Natural killer cell (primary cell): ENCODE measurements around the gene SLC25A24. TPM values are rescaled to one million over a fixed set of nuclear protein-coding genes. Genes with fewer than 3 reads are reported as not detected.
A peak's percentile ranks its signal among the peaks of the same experiment; 100 is the strongest.

Experiments
- ATAC-seq, 3 donors: fragments of 150-1000 bp in 2 of 3; fragments of 200-7000 bp in 1 of 3; cut with Tn5 transposase; 1 replicate in 1 of 3; 2 replicates in 2 of 3; pipeline ENCODE4 v1.10.0; 2021; ENCODE audit warnings: mild to moderate bottlenecking in 2 of 3, moderate library complexity in 2 of 3
- DNase-seq, 2 donors: peaks; one replicate each; pipeline versions ENCODE4 v3.0.0 to v3.0.0-alpha.2; 2013 to 2021; ENCODE audit warnings: mixed read lengths in 1 of 2
- H3K27ac ChIP-seq: one replicate; pipeline ENCODE4 v1.5.1; 2013; ENCODE audit warnings: mild to moderate bottlenecking, low read length
- H3K27me3 ChIP-seq: one replicate; pipeline ENCODE4 v1.6.1; 2013; ENCODE audit warnings: low read length; ENCODE audit not compliant: control insufficient read depth, insufficient read depth
- H3K36me3 ChIP-seq: one replicate; pipeline ENCODE4 v1.6.1; 2013; ENCODE audit warnings: low read length; ENCODE audit not compliant: control insufficient read depth, insufficient read depth
- H3K4me1 ChIP-seq: one replicate; pipeline ENCODE4 v1.6.1; 2013; ENCODE audit warnings: low read length; ENCODE audit not compliant: control insufficient read depth, insufficient read depth
- H3K4me3 ChIP-seq: one replicate; pipeline ENCODE4 v1.5.1; 2013; ENCODE audit warnings: low read length
- H3K9me3 ChIP-seq: one replicate; pipeline ENCODE4 v1.6.1; 2013; ENCODE audit warnings: low read length; ENCODE audit not compliant: control insufficient read depth, insufficient read depth
- H3K27ac Mint-ChIP-seq, 2 donors: one replicate each; pipeline ENCODE4 v1.8.0; 2022; ENCODE audit warnings: mild to moderate bottlenecking in 2 of 2, mixed read lengths in 2 of 2, moderate library complexity in 1 of 2
- H3K27me3 Mint-ChIP-seq, 2 donors: one replicate each; pipeline ENCODE4 v1.8.0; 2022; ENCODE audit warnings: low read depth in 2 of 2, mixed read lengths in 2 of 2
- H3K36me3 Mint-ChIP-seq: one replicate; pipeline ENCODE4 v1.8.0; 2022; ENCODE audit warnings: mixed read lengths
- H3K4me1 Mint-ChIP-seq, 2 donors: one replicate each; pipeline ENCODE4 v1.8.0; 2022; ENCODE audit warnings: mixed read lengths in 2 of 2
- H3K4me3 Mint-ChIP-seq: one replicate; pipeline ENCODE4 v1.8.0; 2022; ENCODE audit warnings: mild to moderate bottlenecking, moderate library complexity, mixed read lengths
- H3K9me3 Mint-ChIP-seq, 2 donors: one replicate each; pipeline ENCODE4 v1.8.0; 2022; ENCODE audit warnings: mixed read lengths in 2 of 2
- CTCF ChIP-seq: fragments of 200-600 bp; IDR thresholded peaks from one replicate; pipeline ENCODE4 v1.8.0; 2022; ENCODE audit warnings: antibody characterized with exemption
- WGBS: methylation state at CpG from one replicate; pipeline ENCODE4 v1.1.7; 2013; ENCODE audit warnings: missing lambda C conversion rate; ENCODE audit not compliant: insufficient coverage; 5-methylcytosine and 5-hydroxymethylcytosine counted together
- intact Hi-C: fragments of 100-400 bp; cut with micrococcal nuclease; formaldehyde crosslinking; loops from one replicate; pipeline ENCODE4 v1.14.2; 2022
- total RNA-seq, 4 donors: library from RNA; stranded (reverse); fragments of 120-200 nt in 1 of 4; gene quantifications; one replicate each; pipeline versions ENCODE4 v1.2.3 to v1.2.4, GENCODE V29; 2013 to 2022

SLC25A24 gene
- total RNA-seq, 3 donors from 2014 or later (not counting 1 experiment from before 2014, with no cell fraction given): 7.6 to 11.5 (median 11.3) TPM

- H3K27ac Mint-ChIP-seq: peak overlapping the region; percentile 80 to 84
- Histone ChIP-seq H3K27me3 (no peaks in the 10 kb centered on the region), H3K9me3 (no peaks in the 10 kb centered on the region), H3K4me1 (peaks cover 14% of the 10 kb centered on the region), H3K27ac (no peak overlapping the region), H3K36me3 (no peaks in the 10 kb centered on the region), H3K4me3 (no peak overlapping the region)
- H3K4me3 Mint-ChIP-seq: no peak overlapping the region
- intact Hi-C loops: no loop called here
- no peak for DNase-seq
- H3K27me3 Mint-ChIP-seq: no peaks in the 10 kb centered on the region
- ATAC-seq: no peak
- no peaks in the 10 kb centered on the region for H3K9me3 Mint-ChIP-seq
- WGBS: 69% methylated on average over 3 of the region's 3 CpGs
- TF ChIP-seq CTCF: no peak
- H3K4me1 Mint-ChIP-seq: peaks cover 23 to 41% of the 10 kb centered on the region in 2 donors
- no peaks in the 10 kb centered on the region for H3K36me3 Mint-ChIP-seq
Observed at GRCh38 chr1:108113496-108113895, 86.6 kb downstream of the SLC25A24 start.

- no peak for DNase-seq
- H3K4me3 ChIP-seq: no peak overlapping the region
- H3K4me1 ChIP-seq: peaks cover 6% of the 10 kb centered on the region
- no peaks in the 10 kb centered on the region for H3K36me3 ChIP-seq
- Mint-ChIP-seq H3K4me1 (peaks cover 16 to 22% of the 10 kb centered on the region in 2 donors), H3K9me3 (no peaks in the 10 kb centered on the region), H3K27ac (no peak overlapping the region), H3K36me3 (no peaks in the 10 kb centered on the region), H3K4me3 (no peak overlapping the region), H3K27me3 (no peaks in the 10 kb centered on the region)
- WGBS: 83% methylated on average over 4 of the region's 6 CpGs
- H3K27me3 ChIP-seq: no peaks in the 10 kb centered on the region
- intact Hi-C loops: no loop called here
- no peak for TF ChIP-seq CTCF
- no peak for ATAC-seq
- no peaks in the 10 kb centered on the region for H3K9me3 ChIP-seq
- H3K27ac ChIP-seq: no peak overlapping the region
Observed at GRCh38 chr1:108109295-108109973, 90.7 kb downstream of the SLC25A24 start.

- Histone ChIP-seq H3K36me3 (no peaks in the 10 kb centered on the region), H3K27ac (no peak overlapping the region), H3K4me3 (no peak overlapping the region), H3K9me3 (no peaks in the 10 kb centered on the region), H3K27me3 (no peaks in the 10 kb centered on the region), H3K4me1 (no peaks in the 10 kb centered on the region)
- H3K4me1 Mint-ChIP-seq: peaks cover 9 to 14% of the 10 kb centered on the region in 2 donors
- H3K9me3 Mint-ChIP-seq: no peaks in the 10 kb centered on the region
- peak overlapping the region in 1 of 2 donors; percentile 22 for H3K27ac Mint-ChIP-seq
- H3K36me3 Mint-ChIP-seq: no peaks in the 10 kb centered on the region
- intact Hi-C loops: no loop called here
- H3K4me3 Mint-ChIP-seq: no peak overlapping the region
- no peak for TF ChIP-seq CTCF
- ATAC-seq (no peak), DNase-seq (no peak)
- H3K27me3 Mint-ChIP-seq: no peaks in the 10 kb centered on the region
Observed at GRCh38 chr1:108108119-108108518, 92.0 kb downstream of the SLC25A24 start.

- H3K27ac Mint-ChIP-seq: peak overlapping the region in 1 of 2 donors; percentile 22
- intact Hi-C loops: no loop called here
- no peak for TF ChIP-seq CTCF
Observed at GRCh38 chr1:108107658-108108057, 92.5 kb downstream of the SLC25A24 start.

More at GRCh38 chr1:108107658-108108057, 92.5 kb downstream of the SLC25A24 start:
- Histone ChIP-seq H3K27ac (no peak overlapping the region), H3K4me3 (no peak overlapping the region), H3K36me3 (no peaks in the 10 kb centered on the region), H3K27me3 (no peaks in the 10 kb centered on the region), H3K4me1 (no peaks in the 10 kb centered on the region), H3K9me3 (no peaks in the 10 kb centered on the region)
- DNase-seq: peak in 1 of 2 donors; percentile 47
- Mint-ChIP-seq H3K36me3 (no peaks in the 10 kb centered on the region), H3K9me3 (no peaks in the 10 kb centered on the region), H3K4me1 (peaks cover 9 to 16% of the 10 kb centered on the region in 2 donors), H3K4me3 (no peak overlapping the region), H3K27me3 (no peaks in the 10 kb centered on the region)
- peak; percentile 63 to 76 (median 75) for ATAC-seq
- WGBS: 13% methylated on average over 3 of the region's 4 CpGs
